Stimulated activated naive CD4-positive, alpha-beta T cell (primary cell): ENCODE measurements around the gene FIGNL2.

ENCODE experiments used
- DNase-seq, 6 experiments: peaks; one replicate each; lab custom pipeline; 2025; lab: John Stamatoyannopoulos, UW

The FIGNL2 gene

DNA sequence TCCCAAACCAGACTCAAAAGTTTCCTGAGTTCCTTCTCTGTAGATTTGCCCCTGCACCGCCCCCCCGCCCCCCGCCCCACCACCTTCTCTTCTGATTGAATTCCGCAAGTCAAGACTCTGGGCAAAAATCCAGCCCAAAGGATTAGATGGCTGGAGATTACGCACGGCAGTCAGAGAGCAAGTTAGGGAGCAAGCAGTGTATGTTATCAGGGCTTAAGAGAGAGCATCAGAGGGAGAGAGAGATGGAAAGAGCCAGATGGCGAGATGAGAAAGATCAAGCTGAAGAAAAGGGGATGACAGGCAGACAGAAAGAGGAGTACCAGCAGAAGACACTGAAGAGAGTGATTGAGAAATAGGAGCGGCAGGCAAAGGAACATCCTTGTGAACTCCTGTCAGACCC lies 25.5 kb upstream of the FIGNL2 start:
- no peak for DNase-seq

DNA sequence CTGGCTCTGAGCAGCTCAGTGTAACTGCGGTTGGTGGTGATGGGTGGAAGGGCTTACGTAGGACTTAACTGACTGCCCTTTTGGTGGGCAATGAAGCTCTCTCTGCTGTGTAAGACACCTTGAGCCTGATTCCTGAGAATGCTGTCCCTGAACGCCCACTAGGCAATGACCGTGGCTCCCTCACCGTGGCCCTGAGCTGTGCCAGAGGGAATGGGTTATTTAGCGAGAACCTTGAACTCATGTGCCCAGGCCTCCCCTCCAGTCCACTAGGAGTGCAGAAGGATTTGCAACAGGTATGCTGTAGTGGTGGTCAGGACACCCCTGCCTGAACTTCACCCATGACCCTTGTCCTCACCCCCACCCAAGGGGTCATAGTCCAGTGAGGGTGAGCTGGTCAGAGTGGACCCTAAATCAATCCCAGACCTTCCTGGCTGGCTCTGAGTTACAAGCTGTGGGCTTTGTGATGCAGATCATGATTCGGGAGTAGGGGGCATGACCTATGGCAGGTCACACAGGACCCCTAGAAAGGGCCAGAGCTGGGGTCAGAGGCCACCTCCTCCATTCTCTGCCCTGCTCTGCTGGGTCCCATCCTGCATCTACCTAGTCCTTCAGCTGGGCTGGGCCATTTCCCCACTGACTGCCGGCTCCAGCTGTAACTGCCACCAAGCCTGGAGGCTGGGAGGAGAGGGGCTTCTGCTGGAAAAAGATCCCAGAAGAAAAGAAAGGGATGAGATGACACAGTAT lies 24.9 kb upstream of the FIGNL2 start:
- no peak for DNase-seq

DNA sequence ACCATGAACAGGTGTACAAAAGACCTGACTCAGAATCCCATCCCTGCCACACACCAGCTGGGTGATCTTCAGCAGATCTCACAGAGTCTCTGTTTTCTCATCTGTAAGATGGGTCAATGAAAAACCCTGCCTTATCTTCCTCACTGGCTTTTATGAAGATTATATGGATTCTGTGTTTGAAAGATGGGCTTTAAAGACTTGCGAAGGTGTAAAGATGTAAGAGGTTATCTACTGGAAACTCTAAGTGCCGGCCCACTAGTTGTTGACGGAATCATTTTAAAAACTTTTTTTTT lies 24.1 kb upstream of the FIGNL2 start:
- DNase-seq = no peak

DNA sequence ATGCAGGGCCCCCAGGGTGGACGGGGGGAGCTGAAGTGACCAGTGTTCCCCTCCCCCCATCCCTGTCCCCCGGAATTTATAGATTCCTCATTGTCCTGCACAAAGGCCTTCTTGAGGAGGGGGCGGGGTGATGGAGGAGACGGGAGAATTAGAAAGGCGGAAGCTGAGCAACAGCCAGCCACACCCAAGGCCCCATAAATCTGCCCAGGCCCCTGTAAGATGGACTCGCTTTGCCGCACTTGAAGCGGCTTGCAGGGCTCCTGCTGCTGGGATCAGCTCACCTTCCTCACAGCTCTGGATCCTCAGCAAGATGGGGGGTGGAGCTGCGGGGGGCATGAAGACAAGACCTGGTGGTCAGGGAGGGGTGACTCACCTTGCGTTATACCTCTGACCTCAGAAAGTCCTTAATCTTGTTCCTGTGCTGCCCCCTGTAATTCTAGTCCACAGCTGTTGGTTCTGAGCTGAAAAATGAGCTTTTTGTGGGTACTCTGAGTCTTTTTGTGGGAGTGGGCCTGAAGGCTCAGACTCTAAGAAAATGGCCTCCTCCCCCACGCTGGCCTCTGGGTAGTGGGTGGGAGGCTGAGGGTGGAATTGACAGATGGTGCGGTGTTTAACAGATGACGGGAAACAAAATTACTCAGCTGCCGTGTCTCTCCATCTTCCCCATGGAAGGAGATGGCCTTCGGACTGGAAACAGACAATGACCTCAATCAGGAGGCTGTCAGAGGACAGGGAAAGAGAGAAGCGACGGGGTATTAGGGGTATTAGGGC lies 23.6 kb upstream of the FIGNL2 start:
- no peak for DNase-seq

DNA sequence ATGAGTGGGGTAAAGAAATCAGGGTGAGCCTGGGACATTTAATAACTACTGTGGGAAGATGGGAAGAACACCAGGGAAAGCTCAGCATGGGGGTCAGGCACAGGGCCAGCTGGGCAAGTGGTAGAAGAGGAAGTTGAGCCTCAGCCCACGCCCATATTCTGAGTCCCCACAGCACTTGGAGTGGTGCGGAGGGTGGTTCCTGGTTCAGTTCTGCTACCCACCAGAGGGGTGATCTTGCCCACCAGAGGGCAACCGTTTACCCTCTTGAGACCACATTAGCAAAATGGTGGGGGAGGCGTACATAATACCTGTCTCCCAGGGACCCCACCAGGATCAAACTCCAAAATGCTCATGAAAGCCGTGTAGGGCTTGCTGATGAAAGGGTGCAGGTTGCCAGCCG lies 22.6 kb upstream of the FIGNL2 start:
- DNase-seq = no peak

DNA sequence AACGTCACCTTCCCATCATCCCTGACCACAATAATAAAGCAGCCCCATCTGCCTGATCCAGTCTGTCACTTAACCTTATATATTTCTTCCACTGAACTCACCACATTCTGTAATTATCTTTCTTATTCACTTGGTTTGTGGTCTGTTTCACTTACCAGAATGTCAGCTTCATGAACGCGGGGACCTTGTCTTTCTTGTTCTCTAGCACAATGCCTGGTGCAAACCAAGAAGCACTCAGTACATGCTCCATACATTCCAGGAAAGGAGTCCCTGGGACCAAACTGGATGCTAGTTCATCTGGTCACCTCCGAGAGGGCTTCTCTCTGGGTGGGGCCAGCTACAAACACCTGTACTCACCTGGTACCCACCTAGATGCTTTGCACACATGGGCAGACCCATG lies 22.0 kb upstream of the FIGNL2 start:
- no peak for DNase-seq

DNA sequence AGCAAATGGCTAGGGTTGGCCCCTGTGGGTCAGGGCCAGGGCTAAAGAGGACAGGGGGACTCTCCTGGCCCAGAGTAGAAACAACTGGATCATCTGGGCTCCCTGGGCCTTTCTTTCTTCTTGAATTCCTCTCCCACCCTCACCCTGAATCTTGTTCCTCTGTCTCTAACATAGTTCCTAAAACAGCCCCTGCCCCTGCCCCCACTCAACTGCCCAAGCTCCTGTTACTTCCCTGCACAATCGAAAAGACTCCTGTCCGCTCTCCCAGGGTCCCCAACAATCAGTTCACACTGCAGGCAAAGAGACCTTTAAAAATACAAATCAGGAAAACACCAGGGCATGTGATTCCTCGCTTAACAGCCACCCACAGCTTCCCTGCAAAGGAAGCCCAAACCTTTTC lies 21.4 kb upstream of the FIGNL2 start:
- DNase-seq = no peak

DNA sequence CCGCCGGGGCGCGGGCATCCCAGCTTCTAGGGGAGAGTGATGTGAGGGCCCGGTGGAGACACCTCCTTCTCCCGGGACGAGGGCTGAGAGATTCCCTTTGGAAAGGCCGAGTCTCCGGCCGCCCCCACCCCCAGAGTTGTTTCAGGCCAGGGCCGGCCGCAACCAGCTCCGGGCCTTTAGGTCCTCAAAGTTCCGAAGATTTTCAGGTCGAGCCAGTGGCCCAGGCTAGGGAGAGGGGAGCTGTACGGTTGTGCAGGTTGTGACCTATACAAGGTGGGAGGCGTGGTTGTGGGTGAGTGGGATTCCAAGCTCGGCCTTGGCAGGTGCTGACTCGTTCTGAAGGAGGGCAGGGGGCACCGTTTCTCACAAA lies 21.0 kb upstream of the FIGNL2 start:
- DNase-seq = no peak

DNA sequence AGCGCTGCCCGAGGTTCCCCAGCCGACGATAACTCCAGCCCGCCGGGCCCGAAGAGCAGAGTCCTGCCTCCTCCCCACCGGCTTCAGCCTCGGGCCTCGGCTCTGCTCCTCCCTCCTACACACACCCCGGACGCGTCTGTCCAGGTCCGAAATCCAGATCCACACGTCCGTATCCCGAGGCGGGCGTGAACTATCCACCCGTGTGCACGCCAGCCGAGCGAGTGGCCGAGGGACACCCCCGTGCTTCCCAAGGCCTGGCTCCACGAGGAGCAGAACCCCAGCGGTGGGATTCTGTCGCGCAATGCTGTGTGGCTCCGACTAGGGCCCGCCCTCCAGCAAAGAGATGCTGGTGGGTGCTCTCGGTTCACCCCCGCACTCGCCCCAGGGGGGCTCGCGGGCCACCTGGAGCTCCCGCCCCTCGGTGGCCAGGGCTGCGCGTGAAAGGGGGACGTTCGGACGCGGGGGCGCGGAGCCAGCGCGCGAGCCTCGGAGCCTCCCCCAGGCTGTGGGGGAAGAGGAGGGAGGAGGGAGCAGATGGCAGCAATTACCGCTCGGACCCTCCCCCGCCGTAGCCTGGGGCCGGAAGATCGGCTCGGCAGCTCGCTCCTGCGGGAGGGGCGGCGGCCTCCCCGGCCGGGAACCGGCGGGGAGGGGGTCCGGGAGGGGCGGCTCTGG lies 20.4 kb upstream of the FIGNL2 start:
- no peak for DNase-seq

DNA sequence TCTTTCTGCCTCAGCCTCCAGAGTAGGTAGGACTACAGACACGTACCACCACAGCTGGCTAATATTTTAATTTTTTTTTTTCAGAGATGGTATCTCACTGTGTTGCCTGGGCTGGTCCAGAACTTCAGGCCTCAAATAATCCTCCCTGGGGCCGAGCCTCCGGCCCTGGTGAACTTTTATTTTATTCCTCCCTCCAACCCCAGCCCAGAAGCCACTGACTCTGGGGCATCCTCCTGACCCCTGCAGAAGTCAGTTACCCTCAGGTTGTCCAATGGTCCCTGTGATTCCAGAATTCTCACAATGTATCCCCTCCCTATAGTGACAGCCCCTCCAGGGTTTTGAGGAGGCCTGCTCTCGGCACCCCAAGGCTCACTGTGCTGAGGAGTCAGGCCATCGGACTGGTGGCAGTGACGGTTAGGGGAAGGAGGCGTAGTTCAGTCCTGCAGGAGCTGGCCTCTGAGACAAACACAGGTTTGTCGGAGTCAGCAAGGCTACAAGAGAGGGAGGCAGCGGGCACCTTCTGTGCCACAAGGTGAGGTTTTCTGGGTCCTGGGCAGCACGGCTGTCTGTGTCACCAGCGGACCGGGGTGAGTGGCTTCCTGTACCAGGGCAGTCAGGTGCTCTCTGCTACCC lies 19.4 kb upstream of the FIGNL2 start:
- no peak for DNase-seq

DNA sequence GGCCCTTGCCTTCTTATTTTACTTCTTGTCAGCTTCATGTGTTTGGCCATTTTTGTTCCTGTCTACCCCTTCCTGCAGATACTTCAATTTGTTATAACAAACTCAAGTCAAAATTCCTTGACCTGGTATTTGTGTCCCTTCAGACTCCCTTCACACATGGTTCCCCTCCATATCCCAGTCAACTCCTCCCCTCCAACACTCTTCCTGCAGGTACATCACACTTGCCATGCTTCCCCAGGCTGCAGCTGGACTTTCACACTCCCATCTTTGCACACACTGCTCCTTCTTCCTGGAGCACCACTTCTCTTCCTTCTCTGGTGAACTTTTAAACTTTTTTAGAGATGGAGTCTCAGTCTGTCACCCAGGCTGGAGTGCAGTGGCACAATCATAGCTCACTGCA lies 18.9 kb upstream of the FIGNL2 start:
- DNase-seq = no peak

DNA sequence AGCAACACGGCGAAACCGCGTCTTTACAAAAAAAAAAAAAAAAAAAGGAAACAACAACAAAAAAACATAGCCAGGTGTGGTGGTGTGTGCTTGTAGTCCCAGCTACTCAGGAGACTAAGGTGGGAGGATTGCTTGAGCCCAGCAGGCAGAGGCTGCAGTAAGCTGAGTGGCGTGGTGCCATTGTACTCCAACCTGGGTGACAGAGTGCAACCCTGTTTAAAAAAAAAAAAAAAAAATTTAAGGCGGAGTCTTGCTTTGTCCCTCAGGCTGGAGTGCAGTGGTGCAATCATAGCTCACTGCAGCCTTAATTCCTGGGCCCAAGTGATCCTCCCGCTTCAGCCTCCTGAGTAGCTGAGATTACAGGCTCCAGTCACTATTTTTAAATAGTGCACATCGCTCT lies 18.2 kb upstream of the FIGNL2 start:
- no peak for DNase-seq

DNA sequence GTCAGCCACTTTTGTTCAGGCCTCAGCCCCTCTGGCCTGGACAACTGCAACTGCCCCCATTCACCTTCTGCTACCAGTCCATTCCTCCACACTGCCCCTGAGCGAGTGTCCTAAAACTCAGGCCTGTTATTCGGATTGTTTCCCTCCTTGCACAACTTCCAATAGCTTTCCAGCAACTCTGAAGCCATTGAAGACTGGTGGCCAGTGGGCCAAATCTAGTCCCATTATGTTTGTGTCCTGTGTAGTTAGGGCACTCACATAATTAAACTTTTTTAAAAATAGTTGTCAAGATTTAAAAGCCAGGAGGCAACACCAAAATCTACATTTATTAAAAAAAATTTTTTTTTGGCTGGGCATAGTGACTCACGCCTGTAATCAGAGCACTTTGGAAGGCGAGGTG lies 17.8 kb upstream of the FIGNL2 start:
- no peak for DNase-seq

DNA sequence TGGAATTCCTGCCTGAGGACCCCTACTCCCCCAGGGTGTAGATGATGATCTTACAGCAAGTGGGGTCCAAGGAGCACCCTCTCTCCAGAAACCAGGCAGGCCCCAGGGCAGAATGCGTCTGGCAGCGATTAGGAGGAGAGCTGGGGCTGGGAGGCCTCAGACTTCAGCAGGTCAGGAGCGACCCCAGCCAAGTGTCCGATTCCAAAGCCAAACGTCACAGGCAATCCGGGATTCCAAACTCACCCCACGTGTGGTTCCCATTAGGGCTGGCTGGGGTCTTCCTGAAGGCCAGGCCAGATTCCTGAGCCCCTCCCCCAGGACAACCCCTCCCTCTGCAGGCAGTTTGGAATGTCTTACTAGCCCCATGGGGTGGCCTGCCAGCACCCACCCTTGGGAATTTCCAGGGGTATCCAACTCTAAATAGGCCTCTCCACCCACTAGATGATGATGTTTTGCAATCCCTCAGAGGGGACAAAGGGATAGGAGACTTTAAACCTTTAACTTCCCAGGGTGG lies 17.3 kb upstream of the FIGNL2 start:
- DNase-seq = no peak

DNA sequence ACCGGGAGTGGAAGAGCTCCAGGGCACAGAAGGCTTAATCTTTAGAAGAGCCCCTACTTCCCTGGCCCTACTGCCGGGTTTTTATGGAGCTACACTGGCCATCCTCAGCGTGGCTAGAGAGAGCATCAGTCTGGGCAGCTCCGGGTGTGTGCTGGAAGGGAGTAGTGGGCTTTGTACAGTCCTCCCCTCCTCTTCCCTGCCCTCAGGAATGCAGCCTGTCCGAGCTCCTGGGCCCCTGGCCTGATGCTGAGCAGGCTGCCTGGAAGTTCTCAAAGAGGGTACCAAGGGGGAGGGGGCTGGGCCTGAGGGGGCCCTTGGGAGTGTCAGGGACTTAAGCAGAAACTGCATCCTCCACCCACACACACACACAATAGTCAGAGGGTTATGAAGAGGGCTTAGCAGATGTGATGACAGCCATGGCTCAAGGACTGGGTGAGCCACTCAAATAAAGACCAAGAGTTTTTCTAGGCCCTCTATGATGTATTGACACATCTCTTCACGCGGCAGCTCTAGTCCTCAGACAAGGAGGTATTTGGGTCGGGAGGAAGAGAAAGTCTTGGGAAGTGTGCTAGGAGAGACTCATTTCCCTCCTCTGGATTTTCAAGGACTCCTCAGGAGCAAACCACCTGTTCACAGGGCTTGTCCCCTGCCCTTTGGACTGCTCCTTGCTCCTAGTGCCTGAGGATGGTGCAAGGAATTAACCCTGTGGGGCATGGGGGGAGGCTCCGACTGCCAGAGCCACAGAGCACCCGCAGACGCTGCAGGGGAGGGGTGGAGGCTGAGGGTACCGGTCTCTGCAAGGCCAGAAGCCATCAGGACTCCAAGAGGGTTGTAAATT lies 16.5 kb upstream of the FIGNL2 start:
- DNase-seq = no peak

DNA sequence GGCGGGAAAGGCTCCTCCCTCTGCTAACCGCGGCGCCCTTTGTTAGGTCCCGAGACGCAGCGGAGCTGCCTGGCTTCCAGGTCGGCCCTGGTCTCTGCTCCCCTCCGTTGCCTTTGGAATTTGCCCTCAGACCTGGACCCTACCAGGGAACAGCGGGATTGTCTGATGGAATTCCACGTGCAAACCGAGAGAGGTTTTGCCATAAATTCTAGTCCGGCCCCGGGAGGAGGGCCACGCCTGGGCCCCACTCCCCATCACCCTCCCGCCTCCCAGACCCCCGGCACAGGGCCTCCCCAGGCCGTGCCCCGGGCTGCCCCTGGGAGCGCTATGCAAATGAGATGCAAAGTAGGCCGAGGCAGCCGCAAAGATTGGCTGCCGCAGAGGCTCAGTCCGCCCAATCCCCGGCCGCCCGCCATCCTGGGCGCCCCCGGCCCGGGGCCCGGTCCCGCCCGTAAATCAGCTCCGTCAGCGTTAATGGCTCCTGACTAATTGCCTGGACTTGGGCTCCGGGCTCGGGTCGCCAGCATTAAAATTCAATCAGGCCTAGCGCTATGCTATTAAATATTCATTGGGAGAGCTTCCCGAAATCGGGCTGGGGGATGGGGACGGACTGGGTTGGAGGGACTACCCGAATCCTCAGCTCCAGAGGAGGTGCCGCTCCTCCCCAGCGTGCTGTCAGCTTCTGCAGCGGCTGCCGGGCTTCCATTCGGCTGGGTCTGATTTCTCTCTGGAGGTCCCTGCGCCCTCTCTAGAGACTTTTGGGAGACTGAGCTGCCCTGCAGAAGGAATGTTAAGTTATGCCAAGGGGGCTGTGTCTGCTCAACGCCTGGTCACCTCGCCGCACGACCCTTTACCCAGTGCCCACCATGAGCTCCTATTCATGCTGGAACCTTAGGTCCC lies 15.7 kb upstream of the FIGNL2 start:
- DNase-seq = peak in 2 of 6 experiments; percentile 4 to 12

DNA sequence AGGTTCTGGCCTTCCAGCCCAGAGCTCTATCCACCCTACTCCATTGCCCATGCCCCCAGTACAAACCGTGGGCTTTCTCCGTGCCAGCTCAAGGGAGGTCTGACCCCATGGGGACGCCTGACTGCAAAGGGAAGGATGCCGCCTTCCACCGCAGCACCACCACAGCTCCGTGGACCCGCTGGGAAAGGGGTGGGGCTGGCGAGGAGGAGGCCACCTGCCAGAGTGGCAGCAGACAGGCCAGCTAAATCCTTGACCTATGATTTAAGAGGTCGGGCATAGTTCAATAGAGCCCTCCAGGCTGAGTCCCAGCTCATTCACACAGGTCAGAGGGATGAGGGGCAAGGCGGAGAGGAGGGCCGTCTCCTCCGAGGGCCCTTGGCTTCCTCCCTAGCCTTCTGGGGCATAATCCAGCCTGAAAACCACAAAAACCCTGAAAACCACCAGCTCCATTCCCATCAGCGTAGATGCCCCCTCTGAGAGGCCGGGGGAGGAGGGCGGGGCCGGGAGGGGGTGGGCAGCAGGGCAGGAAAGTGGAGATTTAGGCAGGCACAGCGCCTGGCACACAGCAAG lies 14.9 kb upstream of the FIGNL2 start:
- DNase-seq = no peak

DNA sequence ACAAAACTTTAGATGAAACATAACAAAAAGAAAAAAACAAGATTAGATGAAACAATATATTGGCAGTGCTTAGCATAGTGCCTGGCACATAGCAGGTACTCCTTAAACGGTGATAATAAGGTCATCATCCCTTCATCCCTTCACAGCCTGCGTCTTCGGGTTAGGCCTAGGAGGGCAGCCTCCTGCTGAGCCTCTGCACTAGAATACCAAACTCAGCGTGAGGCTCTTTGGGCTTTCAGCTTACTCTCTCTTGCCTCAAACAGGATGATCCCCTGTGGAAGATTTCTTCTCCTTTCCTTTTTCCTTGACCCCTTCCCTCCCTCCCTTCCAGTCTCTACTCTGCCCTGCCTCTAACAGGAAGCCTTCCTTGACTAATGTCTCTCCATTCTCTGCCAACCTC lies 14.4 kb upstream of the FIGNL2 start:
- DNase-seq = no peak

DNA sequence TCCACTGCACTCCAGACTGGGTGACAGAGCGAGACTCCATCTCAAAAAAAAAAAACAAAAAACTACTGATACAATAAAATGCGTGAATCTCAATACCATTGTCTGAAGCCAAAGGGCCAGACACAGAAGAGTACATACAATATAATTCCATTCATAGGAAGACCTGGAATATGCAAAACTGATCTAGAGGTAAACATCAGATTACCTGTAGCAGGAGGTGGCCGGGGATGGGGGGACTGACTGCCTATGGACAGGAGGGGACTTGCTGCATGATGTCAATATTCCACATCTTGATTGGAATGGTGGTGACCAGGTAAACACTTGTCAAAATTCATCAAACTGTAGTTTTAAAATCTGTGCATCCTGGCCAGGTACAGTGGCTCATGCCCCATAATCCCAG lies 12.5 kb upstream of the FIGNL2 start:
- DNase-seq = no peak
